GM04504 (cell line): ENCODE results near the gene ZNF785.
"Not testable (repeated sequence)": the region's sequence is repeated elsewhere in the genome, so short reads cannot be mapped to it uniquely, and the experiment has no call there.

Experiments
- DNase-seq: peaks from one replicate; pipeline ENCODE4 v3.0.0-alpha.2; 2012; ENCODE audit warnings: low read depth

Gene ZNF785

DNA sequence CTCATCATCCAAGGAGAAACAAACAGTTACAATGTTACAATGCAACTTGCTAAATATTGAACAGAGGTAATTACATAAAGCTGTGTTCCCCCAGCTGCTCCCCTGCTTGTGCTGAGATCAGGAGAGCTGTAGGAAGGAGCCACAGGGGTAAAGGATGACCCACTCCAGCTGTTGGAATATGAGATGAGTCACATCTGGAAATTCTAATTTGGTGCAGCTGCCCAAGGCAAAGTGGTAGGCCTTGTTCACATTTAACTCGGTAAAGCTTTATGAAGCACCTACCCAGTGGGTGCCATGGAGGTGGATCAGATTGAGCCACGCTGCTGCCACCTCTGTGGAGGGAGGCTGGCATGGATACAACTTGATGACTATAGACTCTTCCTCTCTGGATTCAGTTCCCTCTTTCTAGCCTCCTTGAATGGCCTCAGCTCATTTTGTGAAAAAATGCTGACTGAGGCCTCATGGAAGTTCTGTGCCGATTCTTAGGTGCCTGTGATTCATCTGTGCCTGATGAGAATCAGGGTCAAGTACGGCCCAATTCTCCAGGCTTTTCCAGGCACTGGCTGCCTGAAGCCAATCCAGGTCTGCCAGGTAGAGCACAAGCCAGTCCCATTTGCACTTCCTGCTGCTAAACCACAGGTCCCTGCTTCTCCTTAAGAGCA is 17.2 kb upstream of the ZNF785 start:
- no peak for DNase-seq

DNA sequence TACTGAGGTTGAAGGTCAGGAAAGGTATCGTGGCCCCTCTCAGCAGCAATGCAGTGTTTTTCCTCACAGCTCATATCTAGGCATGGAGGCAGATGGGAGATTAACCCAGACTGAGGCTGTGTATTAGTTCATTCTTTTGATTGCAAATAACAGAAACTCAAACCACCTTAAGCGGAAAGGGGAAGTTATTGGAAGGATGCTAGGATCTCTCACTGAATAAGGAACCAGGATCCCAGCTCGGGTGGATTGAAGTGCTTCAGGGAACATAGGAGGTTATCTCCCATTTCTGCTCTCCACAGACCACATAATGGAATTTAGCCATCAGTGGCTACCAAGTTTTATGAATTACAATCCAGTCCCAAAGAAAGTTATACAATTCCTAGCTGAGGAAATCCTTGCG is 16.5 kb upstream of the ZNF785 start:
- DNase-seq, result no peak

DNA sequence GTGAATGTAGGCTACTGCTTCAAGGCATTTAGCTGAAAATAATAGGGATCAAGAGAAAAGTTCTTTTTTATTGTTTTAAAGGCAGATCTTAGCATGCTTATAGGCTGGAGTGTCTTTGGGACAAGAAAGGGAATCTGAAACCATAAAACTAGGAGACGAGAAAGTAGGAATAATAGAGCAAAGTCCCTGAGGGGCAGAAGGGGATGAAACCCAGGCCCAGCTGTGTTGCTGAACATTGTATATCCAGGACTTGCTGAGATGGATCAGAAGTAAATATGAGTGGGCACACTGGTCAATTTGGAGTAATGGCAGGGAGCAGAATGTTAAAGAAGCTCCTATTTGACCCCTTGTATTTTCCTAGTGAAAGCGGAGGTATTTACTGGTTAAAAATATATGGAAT is 15.4 kb upstream of the ZNF785 start:
- DNase-seq, result no peak

DNA sequence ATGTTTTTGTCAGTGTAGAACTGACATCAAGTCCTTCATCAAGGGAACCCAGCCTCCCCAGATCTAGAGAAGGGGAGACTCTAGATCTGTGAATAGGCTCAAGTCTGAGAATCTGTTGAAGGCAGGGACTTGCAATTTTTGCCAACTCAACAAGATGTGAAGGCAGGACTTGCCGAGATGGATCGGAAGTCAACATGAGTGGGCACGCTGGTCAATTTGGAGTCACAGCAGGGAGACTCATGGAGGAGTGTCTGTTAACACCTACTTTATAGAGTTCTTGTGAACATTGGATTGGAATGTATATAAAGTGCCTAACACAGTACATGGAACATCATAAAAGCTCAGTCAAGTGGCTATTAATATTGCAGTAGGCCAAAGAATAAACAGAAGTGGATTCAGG is 14.7 kb upstream of the ZNF785 start:
- no peak for DNase-seq

DNA sequence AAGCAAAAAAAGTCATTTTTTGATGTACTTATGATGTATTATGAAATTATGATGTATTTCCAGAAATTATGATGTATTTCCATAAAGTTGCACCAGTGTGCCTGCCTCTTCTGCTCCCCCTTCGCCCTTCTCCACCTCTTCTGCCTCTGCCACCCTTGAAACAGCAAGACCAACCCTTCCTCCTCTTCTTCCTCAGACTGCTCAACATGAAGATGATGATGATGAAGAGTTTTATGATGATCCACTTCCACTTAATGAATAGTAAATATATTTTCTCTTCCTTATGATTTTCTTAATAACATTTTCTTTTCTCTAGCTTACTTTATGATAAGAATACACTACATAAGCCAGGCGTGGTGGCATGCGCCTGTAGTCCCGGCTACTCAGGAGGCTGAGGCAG is 7.4 kb upstream of the ZNF785 start:
- DNase-seq, result no peak

DNA sequence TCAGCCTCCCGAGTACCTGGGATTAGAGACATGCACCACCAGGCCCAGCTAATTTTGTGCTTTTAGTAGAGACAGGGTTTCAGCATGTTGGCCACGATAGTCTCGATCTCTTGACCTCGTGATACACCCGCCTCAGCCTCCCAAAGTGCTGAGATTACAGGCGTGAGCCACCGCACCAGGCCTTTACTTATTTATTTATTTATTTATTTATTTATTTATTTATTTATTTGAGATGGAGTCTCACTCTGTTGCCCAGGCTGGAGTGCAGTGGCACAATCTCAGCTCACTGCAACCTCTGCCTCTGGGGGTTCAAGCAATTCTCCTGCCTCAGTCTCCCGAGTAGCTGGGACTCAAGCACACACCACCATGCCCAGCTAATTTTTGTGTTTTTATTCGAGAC is 5.4 kb upstream of the ZNF785 start:
- DNase-seq, result not testable (repeated sequence)

DNA sequence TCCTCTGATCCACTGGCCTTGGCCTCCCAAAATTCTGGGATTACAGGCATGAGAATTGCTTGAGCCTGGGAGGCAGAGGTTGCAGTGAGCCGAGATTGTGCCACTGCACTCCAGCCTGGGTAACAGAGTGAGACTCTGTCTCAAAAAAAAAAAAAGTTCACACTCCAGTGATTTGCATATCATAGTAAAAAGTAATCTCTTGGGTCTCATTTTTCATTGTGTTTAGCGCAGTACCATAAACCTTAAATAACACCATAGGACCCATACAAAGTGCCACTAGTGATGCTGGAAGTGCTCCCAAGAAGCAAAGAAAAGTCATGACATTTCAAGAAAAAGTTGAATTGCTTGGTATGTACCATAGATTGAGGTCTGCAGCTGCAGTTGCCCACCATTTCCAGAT is 4.1 kb upstream of the ZNF785 start:
- not testable (repeated sequence) for DNase-seq

DNA sequence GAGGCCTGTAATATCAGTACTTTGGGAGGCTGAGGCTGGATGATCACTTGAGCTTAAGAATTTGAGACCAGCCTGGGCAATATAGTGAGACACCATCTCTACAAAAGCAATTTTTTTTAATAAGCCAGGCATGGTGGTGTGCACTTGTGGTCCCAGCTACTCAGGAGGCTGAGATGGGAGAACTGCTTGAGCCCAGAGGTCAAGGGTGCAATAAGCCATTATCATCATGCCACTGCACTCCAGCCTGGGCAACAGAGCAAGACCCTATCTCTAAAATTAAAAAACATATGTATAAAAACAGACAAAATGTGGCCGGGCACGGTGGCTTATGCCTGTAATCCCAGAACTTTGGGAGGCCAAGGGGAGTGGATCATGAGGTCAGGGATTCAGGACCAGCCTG is 3.2 kb upstream of the ZNF785 start:
- DNase-seq, result no peak

DNA sequence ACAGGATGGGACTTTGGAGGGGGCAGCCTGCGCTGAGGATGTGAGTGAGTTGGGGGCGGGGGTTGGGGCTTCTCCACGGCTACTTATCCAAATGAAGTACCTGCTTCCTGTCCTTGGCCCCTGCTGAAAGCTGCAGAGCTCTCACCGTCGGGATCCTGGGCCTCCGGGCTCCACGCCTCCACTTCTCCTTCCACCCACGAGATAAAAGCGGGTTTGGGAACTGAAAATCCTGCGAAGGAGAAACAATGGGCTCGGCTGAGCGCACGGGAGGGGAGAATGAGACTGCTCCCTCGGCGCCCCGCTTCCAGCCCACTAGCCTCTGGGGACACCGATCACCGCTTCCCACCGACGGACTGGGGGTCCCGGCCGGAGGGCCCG is 486 bp downstream of the ZNF785 start:
- DNase-seq, result no peak

DNA sequence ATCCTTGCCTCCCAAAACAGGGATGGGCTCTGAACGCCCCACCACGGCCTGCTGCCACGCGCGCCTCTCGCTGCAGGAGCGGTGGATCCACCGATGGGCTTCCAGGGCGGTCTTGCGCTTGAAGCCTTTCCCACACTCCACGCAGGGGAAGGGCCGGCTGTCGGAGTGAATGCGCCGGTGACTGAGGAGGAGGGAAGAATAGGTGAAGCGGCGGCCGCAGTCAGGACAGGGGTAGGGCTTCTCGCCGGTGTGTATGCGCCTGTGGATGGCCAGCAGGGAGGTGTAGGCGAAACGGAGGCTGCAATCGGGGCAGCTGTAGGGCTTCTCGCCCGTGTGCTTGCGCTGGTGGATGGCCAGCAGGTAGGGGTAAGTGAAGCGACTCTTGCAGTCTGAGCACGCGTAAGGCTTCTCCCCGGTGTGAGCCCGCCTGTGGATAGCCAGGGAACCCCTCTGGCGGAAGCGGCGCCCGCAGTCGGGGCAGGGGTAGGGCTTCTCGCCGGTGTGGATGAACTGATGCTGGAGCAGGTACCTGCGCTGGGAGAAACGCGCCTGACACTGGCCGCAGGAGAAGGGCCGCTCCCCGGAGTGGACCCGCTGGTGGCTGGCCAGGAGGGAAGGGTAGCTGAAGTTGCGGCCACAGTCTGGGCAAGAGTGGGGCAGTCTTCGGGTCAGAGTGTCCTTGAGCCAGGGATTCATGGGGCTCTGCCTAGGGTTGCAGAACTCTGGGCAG is 2.7 kb downstream of the ZNF785 start:
- DNase-seq, result no peak

DNA sequence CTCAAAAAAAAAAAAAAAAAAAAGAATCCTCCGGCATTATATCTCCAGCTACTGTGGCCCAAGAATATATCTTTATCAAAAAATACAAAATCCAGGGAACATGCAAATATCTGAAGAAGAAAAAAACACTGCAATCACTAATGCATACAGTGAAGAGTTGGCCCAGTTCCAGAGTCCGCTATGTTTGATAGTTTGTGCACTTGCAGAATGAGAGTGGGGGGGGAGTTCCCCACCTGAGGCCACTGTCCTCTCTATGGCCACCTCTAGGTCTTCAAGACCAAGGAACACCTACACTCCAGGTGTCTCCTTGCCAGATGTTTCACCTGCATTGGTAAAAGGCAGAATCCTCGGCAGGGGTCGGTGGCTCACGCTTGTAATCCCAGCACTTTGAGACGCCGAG is 4.0 kb downstream of the ZNF785 start:
- no peak for DNase-seq

DNA sequence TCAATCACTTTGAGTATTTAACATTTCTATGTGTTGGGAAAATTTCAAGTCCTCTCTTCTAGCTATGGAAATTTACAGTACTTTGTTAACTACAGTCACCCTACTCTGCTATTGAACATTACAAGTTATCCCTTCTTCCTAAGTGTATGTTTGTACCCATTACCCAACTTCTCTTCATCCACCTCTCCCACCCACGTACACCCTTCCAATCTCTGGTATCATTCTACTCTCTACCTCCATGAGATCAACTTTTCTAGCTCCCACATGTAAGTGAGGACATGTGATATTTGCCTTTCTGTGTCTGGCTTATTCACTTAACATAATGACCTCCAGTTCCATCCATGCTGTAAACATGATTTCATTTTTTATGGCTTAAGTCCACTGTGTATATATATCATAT is 10.8 kb downstream of the ZNF785 start:
- DNase-seq, result no peak

DNA sequence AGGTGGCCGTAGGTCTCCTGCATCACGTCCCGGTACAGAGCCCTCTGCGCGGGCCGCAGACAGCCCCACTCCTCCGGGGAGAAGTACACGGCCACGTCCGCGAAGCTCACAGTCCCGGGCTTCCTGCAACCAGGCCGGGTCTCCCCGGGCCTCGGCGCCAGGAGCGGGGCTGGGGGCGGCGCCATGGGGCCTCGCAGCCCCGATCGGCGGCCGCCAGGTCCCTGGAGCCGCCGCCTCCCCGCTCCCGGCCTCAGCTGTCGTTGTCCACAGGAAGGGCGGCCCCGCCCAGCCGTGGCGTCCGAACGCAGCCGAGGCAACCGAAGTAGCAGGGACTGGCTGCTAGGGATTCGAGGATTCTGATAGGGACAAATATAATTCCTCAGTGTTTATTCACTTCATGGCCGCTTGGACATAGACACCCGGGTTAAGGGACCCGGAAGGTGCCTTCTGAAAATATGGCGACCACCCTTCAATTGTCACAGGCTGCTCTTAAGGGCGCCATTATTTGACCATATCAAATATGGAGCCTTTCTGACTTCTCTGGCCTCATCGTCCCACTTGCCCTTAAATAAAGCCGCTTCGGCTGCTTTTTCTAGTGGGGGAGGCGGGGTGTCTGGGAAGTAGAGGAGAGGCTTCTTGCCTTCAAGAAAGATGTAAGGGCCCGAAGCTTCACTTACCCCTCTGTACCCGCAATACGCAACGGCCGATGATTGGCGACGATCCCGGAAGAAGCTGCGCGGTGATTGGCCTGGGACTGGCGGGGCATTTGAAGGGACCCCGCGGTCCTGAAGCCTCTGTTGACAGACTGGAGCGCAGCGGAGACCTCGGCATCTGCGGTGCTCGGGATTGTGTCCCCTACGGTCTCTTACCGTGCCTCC is 13.8 kb downstream of the ZNF785 start, which contains the start of gene ZNF688:
Gene ZNF688 (minus strand): TSS at position 270 of the 878 bp plus-strand sequence. CDS start 85 bp downstream, at position 185.
- DNase-seq, result peak; percentile 97

DNA sequence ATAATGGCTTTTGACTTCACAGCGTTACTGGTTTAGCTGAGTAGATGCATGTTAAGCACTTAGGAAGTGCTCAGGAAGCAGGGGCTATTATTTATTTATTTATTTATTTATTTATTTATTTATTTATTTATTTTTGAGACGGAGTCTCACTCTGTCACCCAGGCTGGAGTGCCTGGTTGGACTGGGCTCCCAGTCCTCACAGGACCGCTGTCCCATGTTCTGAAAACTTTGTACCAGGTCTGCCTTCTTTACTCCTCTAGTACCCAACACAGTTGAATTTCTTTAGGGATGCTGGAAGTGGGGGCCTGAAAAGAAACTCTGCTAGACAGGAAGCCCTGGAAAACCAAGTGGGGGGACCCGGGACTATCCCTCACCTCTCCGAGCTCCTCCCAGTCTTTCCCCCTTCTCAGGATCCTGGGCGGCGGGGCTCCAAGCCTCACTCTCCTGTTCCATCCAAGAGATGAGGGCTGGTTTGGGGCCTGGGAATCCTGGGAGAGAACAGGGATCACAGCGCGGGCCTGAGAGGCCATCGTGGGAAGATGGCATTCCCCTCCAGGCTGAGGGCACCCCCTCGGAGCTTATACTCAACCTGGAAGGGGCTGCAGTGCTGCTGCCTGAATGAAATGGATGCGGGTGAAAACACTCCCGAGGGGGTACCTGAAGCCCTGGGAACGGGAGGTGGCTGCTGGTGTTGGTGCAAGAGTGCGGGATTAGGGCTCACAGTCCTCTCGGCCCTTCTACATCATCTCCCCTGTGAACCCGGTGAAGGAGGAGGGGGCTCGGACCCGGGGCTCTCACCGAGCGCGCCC is 14.7 kb downstream of the ZNF785 start:
- DNase-seq, result no peak

DNA sequence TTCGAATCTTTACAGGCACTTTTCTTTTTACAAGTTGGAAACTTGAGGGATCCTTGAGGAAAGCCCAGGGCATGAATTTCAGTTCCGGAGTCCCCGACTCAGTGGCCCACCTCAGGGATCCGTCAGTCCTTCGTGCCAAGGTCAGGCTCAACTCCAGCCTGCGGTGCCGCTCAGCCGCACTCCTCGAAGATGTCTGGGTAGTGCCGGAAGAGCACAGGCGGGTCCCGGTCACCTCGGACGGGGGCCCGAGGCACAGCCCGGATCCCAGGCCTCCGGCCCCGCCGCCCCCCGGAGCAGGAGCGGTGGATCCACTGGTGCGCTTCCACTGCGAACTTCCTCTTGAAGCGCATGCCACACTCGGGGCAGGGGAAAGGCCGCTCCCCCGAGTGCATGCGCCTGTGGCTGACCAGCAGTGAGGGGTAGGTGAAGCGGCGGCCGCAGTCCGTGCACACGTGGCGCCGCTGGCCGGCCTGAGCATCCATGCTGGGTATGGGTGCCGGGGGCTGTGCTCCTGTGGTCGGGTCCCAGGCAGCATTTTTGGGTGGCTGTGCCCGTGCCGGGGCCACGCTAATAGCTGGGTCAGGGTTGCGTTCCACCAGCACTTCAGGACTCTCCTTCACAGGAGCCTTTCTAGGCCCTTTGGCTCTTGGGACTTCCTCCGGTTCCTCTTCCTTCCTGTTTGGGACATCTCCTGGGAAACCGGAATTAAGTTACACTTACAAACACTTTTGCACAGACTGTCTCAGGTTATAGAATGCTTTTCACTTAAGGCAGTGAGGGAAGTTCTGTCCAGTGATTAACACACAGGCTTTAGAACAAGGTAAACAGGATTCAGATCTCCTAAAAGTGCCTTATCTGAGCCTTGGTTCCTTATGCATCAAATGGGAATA is 15.5 kb downstream of the ZNF785 start:
- no peak for DNase-seq

DNA sequence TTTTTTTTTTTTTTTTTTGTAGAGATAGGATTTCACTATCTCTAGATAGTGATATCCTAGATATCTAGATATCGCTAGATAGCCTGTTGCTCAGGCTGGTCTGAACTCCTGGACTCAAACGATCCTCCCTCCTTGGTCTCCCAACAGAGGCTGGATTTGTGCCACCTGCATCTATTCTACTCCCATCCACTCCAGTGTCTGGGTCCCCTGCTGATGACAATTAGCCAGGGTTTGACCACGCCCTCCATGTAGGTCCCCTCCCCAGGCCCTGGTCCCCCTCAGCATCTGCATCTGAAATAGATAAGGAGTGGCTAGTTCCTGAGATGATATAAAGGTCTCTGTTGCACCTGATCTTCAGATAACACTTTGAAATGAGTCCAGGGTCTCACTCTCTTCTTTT is 16.2 kb downstream of the ZNF785 start:
- no peak for DNase-seq

DNA sequence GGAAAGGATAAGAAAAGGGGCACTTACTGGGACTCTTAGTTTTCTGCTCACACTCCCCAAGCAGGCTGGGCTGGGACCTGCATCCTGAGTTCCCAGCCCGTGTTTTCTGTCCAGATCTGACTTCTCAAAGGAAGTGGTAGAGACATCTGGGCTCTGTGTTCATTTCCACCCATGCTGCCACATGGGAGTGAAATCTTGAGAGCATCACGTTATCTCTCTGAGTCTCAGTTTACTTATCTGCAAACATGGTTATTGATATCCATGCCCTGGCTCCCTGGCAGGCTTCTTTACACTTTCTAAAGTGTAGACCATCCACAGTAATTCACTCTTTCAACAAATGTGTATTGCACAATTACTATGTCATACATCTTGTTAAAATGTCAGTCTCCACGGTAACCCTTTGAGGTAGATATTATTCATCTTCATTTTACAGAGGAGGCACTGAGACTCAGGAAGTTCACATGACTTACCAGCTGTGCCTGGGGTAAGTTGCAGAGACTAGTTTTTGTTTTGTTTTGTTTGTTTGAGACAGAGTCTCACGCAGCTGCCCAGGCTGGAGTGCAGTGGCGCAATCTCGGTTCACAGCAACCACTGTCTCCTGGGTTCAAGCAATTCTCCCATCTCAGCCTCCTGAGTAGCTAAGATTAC is 17.4 kb downstream of the ZNF785 start:
- peak; percentile 78 for DNase-seq

DNA sequence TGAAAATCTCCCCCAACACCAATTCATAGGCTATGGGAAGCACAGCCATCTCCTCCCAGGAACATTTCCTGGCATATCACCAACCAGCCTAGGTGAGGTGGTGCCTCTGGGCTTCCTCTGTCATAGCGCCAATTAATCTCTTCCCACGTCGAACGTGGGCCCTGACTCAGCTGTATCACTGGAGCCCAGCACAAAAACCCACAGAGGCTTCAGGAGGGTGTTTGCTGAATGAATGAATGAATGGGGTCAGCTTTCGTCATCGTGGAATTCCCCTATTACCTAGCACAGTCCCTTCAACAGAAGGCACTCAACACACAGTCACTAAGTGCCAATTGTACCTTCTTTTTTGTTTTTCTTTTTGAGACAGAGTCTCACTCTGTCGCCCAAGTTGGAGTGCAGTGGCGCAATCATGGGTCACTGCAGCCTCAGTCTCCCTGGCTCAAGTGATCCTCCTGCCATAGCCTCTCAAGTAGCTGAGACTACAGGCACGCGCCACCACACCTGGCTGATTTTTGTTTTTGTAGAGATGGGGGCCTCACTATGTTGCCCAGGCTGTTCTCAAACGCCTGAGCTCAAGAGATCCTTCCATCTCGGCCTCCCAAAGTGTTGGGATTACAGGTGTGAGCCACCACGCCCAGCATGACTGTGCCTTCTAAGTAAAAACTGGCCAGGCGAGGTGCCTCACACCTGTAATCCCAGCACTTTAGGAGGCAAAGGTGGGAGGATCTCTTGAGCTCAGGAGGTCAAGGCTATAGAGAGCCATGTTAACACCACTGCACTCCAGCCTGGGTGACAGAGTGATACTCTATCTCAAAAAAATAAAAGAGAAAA is 18.1 kb downstream of the ZNF785 start:
- DNase-seq, result no peak

DNA sequence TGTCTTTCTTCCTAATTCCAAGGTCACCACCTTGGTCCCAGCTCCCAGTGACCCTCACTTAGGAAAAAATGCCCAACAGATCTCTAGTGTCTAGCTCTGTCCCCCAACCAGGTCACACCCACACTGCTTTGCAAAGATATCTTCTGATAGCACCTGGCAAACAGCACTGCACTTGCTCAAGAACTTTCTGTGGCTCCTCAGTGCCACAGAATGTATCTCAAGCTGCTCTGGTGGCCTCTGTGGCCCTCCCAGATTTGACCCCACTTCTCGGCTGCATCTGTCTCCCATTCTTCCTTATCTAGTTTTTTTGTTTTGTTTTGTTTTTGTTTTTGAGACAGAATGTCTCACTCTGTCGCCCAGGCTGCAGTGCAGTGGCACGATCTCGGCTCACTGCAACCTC is 19.0 kb downstream of the ZNF785 start:
- no peak for DNase-seq

DNA sequence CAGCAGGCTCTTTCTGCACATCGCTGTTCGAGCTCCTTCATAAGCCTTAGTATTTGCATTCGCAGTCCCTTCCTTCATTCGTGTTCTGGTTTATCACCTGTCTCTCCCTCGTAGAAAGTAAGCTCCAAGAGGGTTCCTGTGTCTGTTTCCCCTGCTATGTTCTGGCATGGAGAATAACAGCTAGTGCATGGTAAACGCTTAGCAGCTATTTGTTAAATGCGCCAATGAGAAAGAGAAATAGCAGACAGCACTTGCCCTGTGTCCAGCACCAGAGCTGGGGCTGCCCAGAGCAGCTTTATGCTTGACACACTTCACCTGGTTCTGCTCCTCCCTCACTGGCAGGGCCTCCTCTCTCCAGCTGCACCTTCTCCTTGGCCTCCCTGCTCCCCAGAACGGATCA is 19.5 kb downstream of the ZNF785 start:
- DNase-seq, result no peak
